Measurements from ENCODE around the gene TM9SF4. TPM values are rescaled to one million over a fixed set of nuclear protein-coding genes. Genes with fewer than 3 reads are reported as not detected.
A peak's percentile ranks its signal among the peaks of the same experiment; 100 is the strongest.

TM9SF4 gene
- total RNA-seq, 2 donors from 2014 or later = 57.9 to 58.1 TPM

GRCh38 chr20:32077190-32077589, 32.3 kb upstream of the TM9SF4 start:
- Mint-ChIP-seq H3K9me3 (no peaks in the 10 kb centered on the region), H3K27ac (no peak overlapping the region), H3K27me3 (peaks cover 8 to 10% of the 10 kb centered on the region in 2 donors), H3K4me1 (ENCODE audit: low read depth in 2 of 2) (no peaks in the 10 kb centered on the region), H3K4me3 (no peak overlapping the region), H3K36me3 (no peaks in the 10 kb centered on the region)
- DNase-seq (ENCODE audit: low spot score) (no peak), ATAC-seq (no peak)

- no peak for ATAC-seq
- Mint-ChIP-seq H3K36me3 (no peaks in the 10 kb centered on the region), H3K4me1 (ENCODE audit: low read depth in 2 of 2) (no peaks in the 10 kb centered on the region), H3K27me3 (peaks cover 14 to 15% of the 10 kb centered on the region in 2 donors), H3K4me3 (no peak overlapping the region), H3K27ac (no peak overlapping the region), H3K9me3 (no peaks in the 10 kb centered on the region)
- DNase-seq (ENCODE audit: low spot score) = no peak
These were observed 31.2 kb upstream of the TM9SF4 start for GRCh38 chr20:32078322-32078721.

DNA sequence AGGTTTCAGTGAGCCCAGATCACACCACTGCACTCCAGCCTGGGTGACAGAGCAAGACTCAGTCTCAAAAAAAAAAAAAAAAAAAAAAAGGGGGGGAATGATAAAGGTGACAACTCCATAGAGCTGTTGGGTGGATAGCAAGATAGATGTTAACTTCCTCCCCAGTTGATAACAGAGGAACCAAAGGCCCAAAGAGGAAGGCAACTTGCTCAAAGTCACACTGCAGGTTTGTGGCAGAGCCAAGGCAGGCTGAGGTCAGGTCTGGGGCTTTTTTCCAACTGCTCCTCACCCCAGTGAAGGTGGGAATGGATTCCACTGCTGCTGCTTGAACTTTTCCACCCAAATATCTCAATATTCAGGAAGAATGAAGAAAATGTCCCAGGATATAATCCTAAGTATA, 30.7 kb upstream of the TM9SF4 start:
- H3K27me3 Mint-ChIP-seq = peaks cover 16 to 17% of the 10 kb centered on the region in 2 donors
- ATAC-seq (no peak), DNase-seq (ENCODE audit: low spot score) (no peak)
- no peaks in the 10 kb centered on the region for H3K4me1 Mint-ChIP-seq (ENCODE audit: low read depth in 2 of 2)
- H3K9me3 Mint-ChIP-seq = no peaks in the 10 kb centered on the region
- H3K27ac Mint-ChIP-seq = no peak overlapping the region
- H3K36me3 Mint-ChIP-seq = no peaks in the 10 kb centered on the region
- no peak overlapping the region for H3K4me3 Mint-ChIP-seq

DNA sequence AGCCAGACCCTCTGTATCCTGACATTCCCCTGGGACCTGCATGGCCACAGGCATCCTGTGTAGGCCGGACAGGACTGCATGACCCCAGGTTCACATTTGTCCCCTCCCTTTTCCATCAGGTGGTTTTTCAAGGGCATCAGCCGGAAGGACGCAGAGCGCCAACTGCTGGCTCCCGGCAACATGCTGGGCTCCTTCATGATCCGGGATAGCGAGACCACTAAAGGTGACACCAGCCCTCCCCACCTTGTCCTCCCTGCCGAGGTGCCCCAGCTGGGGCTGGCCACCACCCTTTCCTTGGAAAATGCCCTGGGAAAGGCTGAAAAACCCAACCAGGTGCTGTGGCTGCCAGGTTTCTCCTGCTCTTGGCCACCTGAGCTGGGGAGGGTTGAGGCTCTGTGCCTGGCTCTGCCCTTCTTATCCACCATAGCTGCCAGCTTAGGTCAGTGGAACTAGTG, 29.8 kb upstream of the TM9SF4 start:
- H3K27me3 Mint-ChIP-seq = peaks cover 16 to 17% of the 10 kb centered on the region in 2 donors
- H3K27ac Mint-ChIP-seq = no peak overlapping the region
- no peaks in the 10 kb centered on the region for H3K9me3 Mint-ChIP-seq
- no peaks in the 10 kb centered on the region for H3K4me1 Mint-ChIP-seq (ENCODE audit: low read depth in 2 of 2)
- H3K36me3 Mint-ChIP-seq = no peaks in the 10 kb centered on the region
- DNase-seq (ENCODE audit: low spot score) (no peak), ATAC-seq (no peak)
- H3K4me3 Mint-ChIP-seq = no peak overlapping the region

- H3K27me3 Mint-ChIP-seq = peaks cover 16 to 17% of the 10 kb centered on the region in 2 donors
- no peaks in the 10 kb centered on the region for H3K4me1 Mint-ChIP-seq (ENCODE audit: low read depth in 2 of 2)
- H3K9me3 Mint-ChIP-seq = no peaks in the 10 kb centered on the region
- H3K27ac Mint-ChIP-seq = no peak overlapping the region
- DNase-seq (ENCODE audit: low spot score) = no peak
- no peaks in the 10 kb centered on the region for H3K36me3 Mint-ChIP-seq
- ATAC-seq = no peak
- H3K4me3 Mint-ChIP-seq = no peak overlapping the region
These were observed 28.7 kb upstream of the TM9SF4 start for GRCh38 chr20:32080783-32081182.

DNA sequence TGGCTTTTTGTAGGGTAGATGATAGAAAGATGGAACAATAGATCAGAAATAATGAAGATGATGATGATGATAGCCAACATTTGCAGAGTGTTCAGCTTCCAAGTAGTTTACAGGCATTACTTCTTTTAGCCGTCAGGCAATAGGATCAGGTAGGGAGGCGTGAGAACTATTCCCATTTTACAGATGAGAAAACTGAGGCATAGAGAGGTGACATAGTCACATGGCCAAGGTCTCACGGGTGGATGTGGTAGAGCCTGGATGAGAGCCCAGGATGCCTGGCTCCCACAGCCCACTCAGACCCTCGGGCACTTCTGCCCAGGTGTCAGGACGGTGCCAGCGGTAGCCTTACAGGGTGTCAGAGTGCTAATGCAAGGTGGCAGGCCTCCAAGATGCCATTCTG, 26.0 kb upstream of the TM9SF4 start:
- Mint-ChIP-seq H3K27me3 (peaks cover 9 to 10% of the 10 kb centered on the region in 2 donors), H3K27ac (no peak overlapping the region), H3K9me3 (no peaks in the 10 kb centered on the region), H3K36me3 (no peaks in the 10 kb centered on the region), H3K4me3 (no peak overlapping the region), H3K4me1 (ENCODE audit: low read depth in 2 of 2) (no peaks in the 10 kb centered on the region)
- ATAC-seq = no peak
- DNase-seq (ENCODE audit: low spot score) = no peak

GRCh38 chr20:32087070-32087469, 22.4 kb upstream of the TM9SF4 start:
- Mint-ChIP-seq H3K4me3 (no peak overlapping the region), H3K36me3 (no peaks in the 10 kb centered on the region), H3K27me3 (peaks cover 6 to 10% of the 10 kb centered on the region in 2 donors), H3K27ac (no peak overlapping the region), H3K9me3 (no peaks in the 10 kb centered on the region), H3K4me1 (ENCODE audit: low read depth in 2 of 2) (no peaks in the 10 kb centered on the region)
- ATAC-seq (no peak), DNase-seq (ENCODE audit: low spot score) (no peak)

DNA sequence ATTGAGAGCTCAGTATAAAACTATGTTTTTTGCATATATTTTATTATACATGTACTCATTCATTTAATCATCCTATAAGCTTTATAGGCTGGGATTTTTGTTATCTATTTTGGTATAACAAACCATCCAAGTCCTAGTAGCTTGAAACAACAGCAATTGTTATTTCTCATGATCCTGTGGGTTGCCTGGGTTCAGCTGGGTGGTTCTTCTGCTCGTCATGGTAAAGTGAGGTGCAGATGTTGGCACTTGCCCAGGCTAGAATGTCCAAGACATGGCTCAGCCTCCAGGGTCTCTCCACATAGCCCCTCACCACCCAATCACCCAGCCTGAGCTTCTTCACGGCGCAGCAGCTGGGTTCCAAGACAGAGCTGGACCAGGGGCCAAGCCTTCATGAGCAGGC, 20.8 kb upstream of the TM9SF4 start:
- Mint-ChIP-seq H3K27ac (no peak overlapping the region), H3K4me1 (ENCODE audit: low read depth in 2 of 2) (no peaks in the 10 kb centered on the region), H3K27me3 (peaks cover 9% of the 10 kb centered on the region in 2 donors), H3K9me3 (no peaks in the 10 kb centered on the region), H3K4me3 (no peak overlapping the region), H3K36me3 (no peaks in the 10 kb centered on the region)
- DNase-seq (ENCODE audit: low spot score) = no peak
- no peak for ATAC-seq

DNA sequence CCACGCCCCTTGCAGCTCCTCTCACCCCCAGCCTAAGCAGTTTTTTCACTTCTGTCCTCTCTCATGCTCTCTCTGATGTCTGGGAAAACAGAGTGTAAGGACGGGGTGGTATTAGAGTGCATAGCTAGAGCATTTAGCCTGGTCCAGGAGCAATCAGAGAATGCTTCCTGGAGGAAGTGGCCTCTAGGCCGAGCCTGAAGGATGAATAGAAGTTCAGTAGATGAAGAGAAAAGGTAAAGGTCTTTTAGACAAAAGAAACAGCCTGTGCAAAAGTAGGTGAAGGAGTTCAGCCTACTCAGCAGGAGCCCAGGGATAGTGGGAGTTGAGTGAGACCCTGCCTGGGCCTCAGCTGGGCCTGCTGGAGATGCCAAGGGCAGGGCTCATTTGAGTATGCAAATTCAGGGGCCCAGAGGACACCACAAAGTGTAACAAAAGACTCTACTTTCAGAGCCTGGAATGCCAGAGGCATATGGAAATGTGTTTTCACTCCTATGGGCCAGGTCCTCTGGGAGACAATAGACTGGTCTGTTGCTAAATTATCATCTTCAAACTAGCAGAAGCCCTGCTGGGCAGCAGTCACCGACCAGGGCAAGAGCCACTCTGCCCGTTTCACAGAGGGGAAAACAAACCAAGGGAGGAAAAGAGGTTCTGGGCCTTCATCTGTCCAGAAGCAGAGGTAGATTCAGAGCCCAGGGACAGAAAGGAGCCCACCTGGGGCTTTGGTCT, 19.7 kb upstream of the TM9SF4 start:
- no peak for ATAC-seq
- Mint-ChIP-seq H3K9me3 (no peaks in the 10 kb centered on the region), H3K4me3 (no peak overlapping the region), H3K27ac (no peak overlapping the region), H3K27me3 (peaks cover 15 to 17% of the 10 kb centered on the region in 2 donors), H3K36me3 (no peaks in the 10 kb centered on the region), H3K4me1 (ENCODE audit: low read depth in 2 of 2) (no peaks in the 10 kb centered on the region)
- DNase-seq (ENCODE audit: low spot score) = no peak

- no peaks in the 10 kb centered on the region for H3K36me3 Mint-ChIP-seq
- H3K4me3 Mint-ChIP-seq = no peak overlapping the region
- no peaks in the 10 kb centered on the region for H3K9me3 Mint-ChIP-seq
- peak; percentile 77 to 78 for ATAC-seq
- H3K4me1 Mint-ChIP-seq (ENCODE audit: low read depth in 2 of 2) = no peaks in the 10 kb centered on the region
- H3K27ac Mint-ChIP-seq = no peak overlapping the region
- peaks cover 15 to 17% of the 10 kb centered on the region in 2 donors for H3K27me3 Mint-ChIP-seq
- no peak for DNase-seq (ENCODE audit: low spot score)
These were observed 17.6 kb upstream of the TM9SF4 start for GRCh38 chr20:32091888-32092346.

GRCh38 chr20:32098786-32099185, 10.7 kb upstream of the TM9SF4 start:
- no peak for DNase-seq (ENCODE audit: low spot score)
- no peaks in the 10 kb centered on the region for H3K9me3 Mint-ChIP-seq
- no peaks in the 10 kb centered on the region for H3K4me1 Mint-ChIP-seq (ENCODE audit: low read depth in 2 of 2)
- no peak overlapping the region for H3K27ac Mint-ChIP-seq
- peaks cover 25 to 41% of the 10 kb centered on the region in 2 donors for H3K27me3 Mint-ChIP-seq
- ATAC-seq = no peak
- no peak overlapping the region for H3K4me3 Mint-ChIP-seq
- H3K36me3 Mint-ChIP-seq = no peaks in the 10 kb centered on the region

GRCh38 chr20:32108814-32109391, 611 bp upstream of the TM9SF4 start:
- peak overlapping the region; percentile 93 for H3K4me3 Mint-ChIP-seq
- H3K4me1 Mint-ChIP-seq (ENCODE audit: low read depth in 2 of 2) = peaks cover 32 to 35% of the 10 kb centered on the region in 2 donors
- no peak for ATAC-seq
- no peaks in the 10 kb centered on the region for H3K9me3 Mint-ChIP-seq
- peaks cover 6 to 11% of the 10 kb centered on the region in 2 donors for H3K27me3 Mint-ChIP-seq
- peak overlapping the region; percentile 99 to 100 for H3K27ac Mint-ChIP-seq
- no peak for DNase-seq (ENCODE audit: low spot score)
- H3K36me3 Mint-ChIP-seq = peaks cover 5% of the 10 kb centered on the region

DNA sequence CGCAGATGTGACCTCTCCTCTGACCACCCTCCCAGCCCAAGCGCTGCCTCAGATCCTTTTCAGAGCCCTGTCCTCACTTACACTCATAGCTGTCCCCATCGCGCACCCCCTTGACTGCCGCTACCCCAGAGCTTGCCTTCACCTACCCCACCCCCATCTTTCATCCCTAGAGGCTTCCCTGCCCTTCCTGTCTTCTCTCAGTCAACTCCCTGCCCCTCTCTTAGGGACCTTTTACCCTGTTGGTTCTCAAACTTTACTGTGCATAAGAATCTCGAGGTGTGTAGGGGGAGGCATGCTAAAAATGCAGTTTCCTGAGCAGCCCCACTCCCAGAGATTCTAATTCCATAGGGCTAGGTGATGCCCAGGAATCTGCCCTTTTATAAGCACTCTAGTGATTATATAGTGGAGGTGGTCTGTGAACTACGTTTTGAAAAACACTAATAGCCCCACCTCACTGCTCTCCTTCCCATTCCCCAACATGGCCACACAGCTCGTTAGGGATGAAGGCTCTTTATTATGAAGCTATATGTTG, 725 bp downstream of the TM9SF4 start:
- peaks cover 39 to 42% of the 10 kb centered on the region in 2 donors for H3K4me1 Mint-ChIP-seq (ENCODE audit: low read depth in 2 of 2)
- ATAC-seq = peak in 1 of 2 donors; percentile 52

GRCh38 chr20:32110727-32111126, 1.2 kb downstream of the TM9SF4 start:
- Mint-ChIP-seq H3K9me3 (no peaks in the 10 kb centered on the region), H3K36me3 (peaks cover 11% of the 10 kb centered on the region), H3K4me3 (peak overlapping the region; percentile 93), H3K27me3 (peaks cover 2 to 8% of the 10 kb centered on the region in 2 donors), H3K27ac (peak overlapping the region; percentile 99 to 100), H3K4me1 (ENCODE audit: low read depth in 2 of 2) (peaks cover 42 to 45% of the 10 kb centered on the region in 2 donors)
- no peak for DNase-seq (ENCODE audit: low spot score)
- ATAC-seq = no peak

More for the DNA sequence above, 725 bp downstream of the TM9SF4 start:
- H3K36me3 Mint-ChIP-seq = peaks cover 8% of the 10 kb centered on the region
- no peaks in the 10 kb centered on the region for H3K9me3 Mint-ChIP-seq
- no peak for DNase-seq (ENCODE audit: low spot score)
- H3K27me3 Mint-ChIP-seq = peaks cover 2 to 8% of the 10 kb centered on the region in 2 donors
- peak overlapping the region; percentile 93 for H3K4me3 Mint-ChIP-seq
- peak overlapping the region; percentile 99 to 100 for H3K27ac Mint-ChIP-seq
